ENCODE data around the gene LDLRAD4.
A peak's percentile ranks its signal among the peaks of the same experiment; 100 is the strongest.

The LDLRAD4 gene

GRCh38 chr18:13621886-13622619 lies 403.5 kb downstream of the LDLRAD4 start:
- Histone ChIP-seq H3K4me2 (ENCODE audit: insufficient read depth, low read length, poor library complexity, severe bottlenecking) (no peak overlapping the region), H3K18ac (ENCODE audit: low read length) (peak overlapping the region; percentile 39), H3K27me3 (ENCODE audit: control insufficient read depth in 3 of 3, insufficient read depth in 3 of 3, low read depth in 1 of 3, low read length in 3 of 3) (peaks cover 0 to 44% (median 0%) of the 10 kb centered on the region in 3 experiments), H3K27ac (replicated peaks; ENCODE audit: low read length) (no peak overlapping the region), H3K4me3 (ENCODE audit: low read length in 2 of 2) (no peak overlapping the region), H2BK120ac (ENCODE audit: low read depth, low read length) (no peak overlapping the region), H3K4ac (ENCODE audit: low read length) (no peak overlapping the region), H2AK5ac (ENCODE audit: low read depth, low read length) (no peak overlapping the region), H2BK5ac (ENCODE audit: low read length) (no peak overlapping the region), H3K36me3 (replicated peaks in 1 of 2; ENCODE audit: control insufficient read depth in 2 of 2, insufficient read depth in 2 of 2, low read length in 2 of 2) (no peaks in the 10 kb centered on the region), H3K14ac (ENCODE audit: low read length) (no peak overlapping the region), H2BK12ac (ENCODE audit: low read length) (no peak overlapping the region), H4K91ac (ENCODE audit: low read depth, low read length, poor library complexity) (no peak overlapping the region), H3K9me3 (replicated peaks in 1 of 2; ENCODE audit: control insufficient read depth in 2 of 2, insufficient read depth in 1 of 2, low read depth in 1 of 2, low read length in 2 of 2) (no peaks in the 10 kb centered on the region), H3K4me1 (ENCODE audit: control insufficient read depth in 2 of 2, insufficient read depth in 1 of 2, low read depth in 1 of 2, low read length in 2 of 2) (peaks cover 0 to 8% of the 10 kb centered on the region in 2 donors), H2BK15ac (ENCODE audit: low read length) (no peak overlapping the region), H3K79me1 (ENCODE audit: low read depth, low read length) (no peaks in the 10 kb centered on the region), H3K9ac (ENCODE audit: low read depth, low read length, poor library complexity) (no peak overlapping the region), H3K23ac (ENCODE audit: low read depth, low read length, poor library complexity) (peak overlapping the region; percentile 69), H2AFZ (ENCODE audit: low read length) (no peak overlapping the region), H4K8ac (ENCODE audit: low read depth, low read length) (no peak overlapping the region)
- no peak for DNase-seq (ENCODE audit: low spot score)
- no CpG with 5 or more reads among the region's 19 CpGs for WGBS, 2 donors (ENCODE audit: extremely low coverage in 2 of 2, insufficient read length in 2 of 2, insufficient replicate concordance in 1 of 2)

GRCh38 chr18:13622751-13623150 lies 404.2 kb downstream of the LDLRAD4 start:
- Histone ChIP-seq H2AFZ (ENCODE audit: low read length) (no peak overlapping the region), H3K27ac (replicated peaks; ENCODE audit: low read length) (no peak overlapping the region), H2BK15ac (ENCODE audit: low read length) (no peak overlapping the region), H3K79me1 (ENCODE audit: low read depth, low read length) (no peaks in the 10 kb centered on the region), H3K4ac (ENCODE audit: low read length) (no peak overlapping the region), H4K91ac (ENCODE audit: low read depth, low read length, poor library complexity) (no peak overlapping the region), H2AK5ac (ENCODE audit: low read depth, low read length) (peak overlapping the region; percentile 13), H3K9me3 (replicated peaks in 1 of 2; ENCODE audit: control insufficient read depth in 2 of 2, insufficient read depth in 1 of 2, low read depth in 1 of 2, low read length in 2 of 2) (no peaks in the 10 kb centered on the region), H2BK5ac (ENCODE audit: low read length) (no peak overlapping the region), H3K4me1 (ENCODE audit: control insufficient read depth in 2 of 2, insufficient read depth in 1 of 2, low read depth in 1 of 2, low read length in 2 of 2) (peaks cover 0 to 8% of the 10 kb centered on the region in 2 donors), H4K8ac (ENCODE audit: low read depth, low read length) (no peak overlapping the region), H3K27me3 (ENCODE audit: control insufficient read depth in 3 of 3, insufficient read depth in 3 of 3, low read depth in 1 of 3, low read length in 3 of 3) (peaks cover 0 to 48% (median 0%) of the 10 kb centered on the region in 3 experiments), H3K4me3 (ENCODE audit: low read length in 2 of 2) (no peak overlapping the region), H3K36me3 (replicated peaks in 1 of 2; ENCODE audit: control insufficient read depth in 2 of 2, insufficient read depth in 2 of 2, low read length in 2 of 2) (no peaks in the 10 kb centered on the region), H3K23ac (ENCODE audit: low read depth, low read length, poor library complexity) (no peak overlapping the region), H3K9ac (ENCODE audit: low read depth, low read length, poor library complexity) (no peak overlapping the region), H3K18ac (ENCODE audit: low read length) (peak overlapping the region; percentile 29), H3K14ac (ENCODE audit: low read length) (no peak overlapping the region), H2BK120ac (ENCODE audit: low read depth, low read length) (no peak overlapping the region), H2BK12ac (ENCODE audit: low read length) (no peak overlapping the region), H3K4me2 (ENCODE audit: insufficient read depth, low read length, poor library complexity, severe bottlenecking) (no peak overlapping the region)
- no peak for DNase-seq (ENCODE audit: low spot score)
- WGBS, 2 donors (ENCODE audit: extremely low coverage in 2 of 2, insufficient read length in 2 of 2, insufficient replicate concordance in 1 of 2) = no CpG with 5 or more reads among the region's 8 CpGs

- no peak overlapping the region for H3K4me2 ChIP-seq (ENCODE audit: insufficient read depth, low read length, poor library complexity, severe bottlenecking)
- no peaks in the 10 kb centered on the region for H3K36me3 ChIP-seq (replicated peaks in 1 of 2; ENCODE audit: control insufficient read depth in 2 of 2, insufficient read depth in 2 of 2, low read length in 2 of 2)
- H3K14ac ChIP-seq (ENCODE audit: low read length) = no peak overlapping the region
- no peak for DNase-seq (ENCODE audit: low spot score)
- no peak overlapping the region for H3K4ac ChIP-seq (ENCODE audit: low read length)
- H2BK15ac ChIP-seq (ENCODE audit: low read length) = no peak overlapping the region
- H3K27ac ChIP-seq (replicated peaks; ENCODE audit: low read length) = no peak overlapping the region
- no peak overlapping the region for H4K91ac ChIP-seq (ENCODE audit: low read depth, low read length, poor library complexity)
- H3K4me1 ChIP-seq (ENCODE audit: control insufficient read depth in 2 of 2, insufficient read depth in 1 of 2, low read depth in 1 of 2, low read length in 2 of 2) = peaks cover 5 to 10% of the 10 kb centered on the region in 2 donors
- no peak overlapping the region for H3K18ac ChIP-seq (ENCODE audit: low read length)
- no peak overlapping the region for H3K23ac ChIP-seq (ENCODE audit: low read depth, low read length, poor library complexity)
- no peak overlapping the region for H3K4me3 ChIP-seq (ENCODE audit: low read length in 2 of 2)
- no peak overlapping the region for H2AFZ ChIP-seq (ENCODE audit: low read length)
- H2AK5ac ChIP-seq (ENCODE audit: low read depth, low read length) = no peak overlapping the region
- no peak overlapping the region for H2BK5ac ChIP-seq (ENCODE audit: low read length)
- WGBS, 2 donors (ENCODE audit: extremely low coverage in 2 of 2, insufficient read length in 2 of 2, insufficient replicate concordance in 1 of 2) = no CpG with 5 or more reads among the region's 10 CpGs
- H3K9ac ChIP-seq (ENCODE audit: low read depth, low read length, poor library complexity) = no peak overlapping the region
- H2BK12ac ChIP-seq (ENCODE audit: low read length) = no peak overlapping the region
- H3K9me3 ChIP-seq (replicated peaks in 1 of 2; ENCODE audit: control insufficient read depth in 2 of 2, insufficient read depth in 1 of 2, low read depth in 1 of 2, low read length in 2 of 2) = no peaks in the 10 kb centered on the region
- no peak overlapping the region for H4K8ac ChIP-seq (ENCODE audit: low read depth, low read length)
- H2BK120ac ChIP-seq (ENCODE audit: low read depth, low read length) = no peak overlapping the region
- peaks cover 0 to 54% (median 0%) of the 10 kb centered on the region in 3 experiments for H3K27me3 ChIP-seq (ENCODE audit: control insufficient read depth in 3 of 3, insufficient read depth in 3 of 3, low read depth in 1 of 3, low read length in 3 of 3)
- H3K79me1 ChIP-seq (ENCODE audit: low read depth, low read length) = no peaks in the 10 kb centered on the region
Measured at GRCh38 chr18:13623348-13623747, 404.8 kb downstream of the LDLRAD4 start.

GRCh38 chr18:13623871-13624270 lies 405.3 kb downstream of the LDLRAD4 start:
- peaks cover 5 to 10% of the 10 kb centered on the region in 2 donors for H3K4me1 ChIP-seq (ENCODE audit: control insufficient read depth in 2 of 2, insufficient read depth in 1 of 2, low read depth in 1 of 2, low read length in 2 of 2)
- no peak overlapping the region for H2BK12ac ChIP-seq (ENCODE audit: low read length)
- H3K4me2 ChIP-seq (ENCODE audit: insufficient read depth, low read length, poor library complexity, severe bottlenecking) = no peak overlapping the region
- no CpG with 5 or more reads among the region's 13 CpGs for WGBS, 2 donors (ENCODE audit: extremely low coverage in 2 of 2, insufficient read length in 2 of 2, insufficient replicate concordance in 1 of 2)
- H3K9ac ChIP-seq (ENCODE audit: low read depth, low read length, poor library complexity) = no peak overlapping the region
- DNase-seq (ENCODE audit: low spot score) = no peak
- no peaks in the 10 kb centered on the region for H3K36me3 ChIP-seq (replicated peaks in 1 of 2; ENCODE audit: control insufficient read depth in 2 of 2, insufficient read depth in 2 of 2, low read length in 2 of 2)
- H3K23ac ChIP-seq (ENCODE audit: low read depth, low read length, poor library complexity) = peak overlapping the region; percentile 59
- no peak overlapping the region for H3K18ac ChIP-seq (ENCODE audit: low read length)
- H3K9me3 ChIP-seq (replicated peaks in 1 of 2; ENCODE audit: control insufficient read depth in 2 of 2, insufficient read depth in 1 of 2, low read depth in 1 of 2, low read length in 2 of 2) = no peaks in the 10 kb centered on the region
- no peak overlapping the region for H2BK15ac ChIP-seq (ENCODE audit: low read length)
- H3K4ac ChIP-seq (ENCODE audit: low read length) = no peak overlapping the region
- no peaks in the 10 kb centered on the region for H3K79me1 ChIP-seq (ENCODE audit: low read depth, low read length)
- H4K91ac ChIP-seq (ENCODE audit: low read depth, low read length, poor library complexity) = no peak overlapping the region
- no peak overlapping the region for H2AFZ ChIP-seq (ENCODE audit: low read length)
- peaks cover 0 to 59% (median 0%) of the 10 kb centered on the region in 3 experiments for H3K27me3 ChIP-seq (ENCODE audit: control insufficient read depth in 3 of 3, insufficient read depth in 3 of 3, low read depth in 1 of 3, low read length in 3 of 3)
- H2BK120ac ChIP-seq (ENCODE audit: low read depth, low read length) = no peak overlapping the region
- no peak overlapping the region for H2BK5ac ChIP-seq (ENCODE audit: low read length)
- H3K14ac ChIP-seq (ENCODE audit: low read length) = no peak overlapping the region
- H4K8ac ChIP-seq (ENCODE audit: low read depth, low read length) = no peak overlapping the region
- no peak overlapping the region for H3K27ac ChIP-seq (replicated peaks; ENCODE audit: low read length)
- H2AK5ac ChIP-seq (ENCODE audit: low read depth, low read length) = peak overlapping the region; percentile 67
- H3K4me3 ChIP-seq (ENCODE audit: low read length in 2 of 2) = no peak overlapping the region
